DMS53 treated with DMSO at 0.1 percent for 48 hours (cell line): ENCODE results near the gene ARHGEF35.
"Not testable (repeated sequence)": the region's sequence is repeated elsewhere in the genome, so short reads cannot be mapped to it uniquely, and the experiment has no call there.

Experiments used
- DNase-seq: peaks from one replicate; lab custom pipeline; 2025; ENCODE audit not compliant: unreplicated experiment; lab: John Stamatoyannopoulos, UW

The ARHGEF35 gene

DNA sequence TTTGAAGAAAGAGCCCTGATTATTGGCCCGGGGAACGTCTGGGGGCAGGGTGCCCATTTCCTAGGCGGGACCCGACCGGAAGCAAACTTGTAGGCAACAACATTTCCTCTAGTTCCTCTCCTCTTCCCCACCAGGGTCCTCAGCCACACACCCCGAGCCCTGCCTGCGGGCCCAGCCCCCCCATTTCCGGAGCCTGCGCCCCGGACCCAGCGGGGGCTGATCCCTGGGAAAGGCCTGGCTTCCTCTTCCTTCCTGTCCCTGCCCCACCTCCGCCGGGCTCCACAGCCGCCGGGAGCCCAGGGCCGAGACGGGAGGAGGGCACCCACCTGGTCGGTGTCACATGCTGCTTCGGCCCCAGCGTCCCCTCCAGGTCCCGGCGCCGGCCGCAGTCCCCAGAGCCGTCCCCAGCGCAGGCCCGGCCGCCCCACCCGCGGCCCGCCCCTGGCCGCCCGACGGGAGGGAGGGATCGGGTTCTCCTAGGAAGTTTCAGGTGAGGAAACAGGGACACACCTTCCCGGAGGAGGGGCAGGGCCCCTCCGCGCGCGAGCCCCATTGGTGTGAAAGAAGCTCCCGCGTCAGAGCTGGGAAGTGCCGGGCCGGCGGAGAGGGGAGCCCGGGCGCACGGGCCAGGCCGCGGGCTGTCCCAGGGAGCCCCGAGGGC is at the start of gene ARHGEF35:
ARHGEF35 (minus strand) TSS at position 622 of the 661 bp plus-strand sequence. CDS start 7,450 bp downstream, outside the sequence.
- not testable (repeated sequence) for DNase-seq

- DNase-seq, result not testable (repeated sequence)
Measured at GRCh38 chr7:144245372-144245771, 49.7 kb upstream of the ARHGEF35 start.

DNA sequence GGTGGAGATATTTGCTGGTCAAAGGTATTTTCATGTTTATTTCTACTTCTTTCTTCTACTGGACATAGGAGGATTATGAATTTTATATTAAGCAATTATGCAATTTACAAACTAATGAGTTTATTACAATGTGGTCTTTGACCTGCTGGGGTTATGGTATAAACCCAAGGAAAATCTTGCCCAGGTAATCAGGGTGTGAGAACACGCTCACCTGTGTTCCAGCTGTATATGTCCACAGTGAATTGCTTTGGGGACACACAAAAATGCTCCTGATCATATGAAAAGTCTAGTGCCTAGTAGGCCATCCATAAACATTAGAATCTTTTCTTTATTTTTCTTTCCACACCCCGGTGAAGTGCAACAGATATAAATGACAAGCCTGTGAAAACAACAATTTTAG is 43.7 kb upstream of the ARHGEF35 start, which contains the start of gene OR2A42:
OR2A42 (minus strand) TSS at position 241 of the 400 bp plus-strand sequence. CDS start 6,762 bp downstream, outside the sequence.
- DNase-seq, result not testable (repeated sequence)

- DNase-seq, result not testable (repeated sequence)
Measured at GRCh38 chr7:144238530-144239082, 43.0 kb upstream of the ARHGEF35 start.

DNA sequence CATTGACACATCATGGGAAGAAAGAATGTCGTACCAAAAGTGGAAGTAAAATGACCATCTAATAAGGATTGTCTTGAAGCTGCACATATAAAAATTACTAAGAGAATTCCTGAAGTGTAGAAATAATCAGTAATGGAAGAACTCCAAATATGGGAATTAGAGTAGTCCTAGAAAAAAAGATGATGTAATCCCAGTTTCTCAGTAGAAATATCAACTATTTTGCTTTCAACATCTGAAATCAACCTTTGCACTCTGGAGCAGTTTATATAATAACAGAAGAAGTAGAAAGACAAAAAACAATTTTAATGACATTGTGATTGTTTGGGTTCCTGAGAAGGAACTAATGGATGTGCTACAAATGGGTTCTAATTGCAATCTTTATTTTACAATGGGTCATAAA is 37.4 kb upstream of the ARHGEF35 start:
- DNase-seq, result not testable (repeated sequence)

DNA sequence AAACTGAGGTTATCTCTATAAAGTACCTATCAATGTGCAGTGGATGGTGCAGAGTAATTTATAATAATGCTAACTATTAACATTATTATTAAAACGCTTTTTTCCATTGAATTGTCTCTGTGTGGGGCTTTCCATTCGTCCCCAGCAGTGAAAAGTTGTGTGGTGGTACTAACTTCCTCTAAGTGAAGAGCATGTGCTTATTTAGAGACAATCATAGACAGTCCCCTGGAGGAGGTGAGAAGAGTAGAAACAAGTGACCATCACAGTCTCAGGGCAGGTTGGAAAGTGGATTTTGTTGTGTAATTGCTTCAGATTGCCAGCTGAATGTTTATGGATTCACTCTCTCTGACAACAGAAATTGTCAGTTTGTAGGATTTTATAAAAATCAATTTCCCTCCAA is 35.4 kb upstream of the ARHGEF35 start:
- DNase-seq, result not testable (repeated sequence)

DNA sequence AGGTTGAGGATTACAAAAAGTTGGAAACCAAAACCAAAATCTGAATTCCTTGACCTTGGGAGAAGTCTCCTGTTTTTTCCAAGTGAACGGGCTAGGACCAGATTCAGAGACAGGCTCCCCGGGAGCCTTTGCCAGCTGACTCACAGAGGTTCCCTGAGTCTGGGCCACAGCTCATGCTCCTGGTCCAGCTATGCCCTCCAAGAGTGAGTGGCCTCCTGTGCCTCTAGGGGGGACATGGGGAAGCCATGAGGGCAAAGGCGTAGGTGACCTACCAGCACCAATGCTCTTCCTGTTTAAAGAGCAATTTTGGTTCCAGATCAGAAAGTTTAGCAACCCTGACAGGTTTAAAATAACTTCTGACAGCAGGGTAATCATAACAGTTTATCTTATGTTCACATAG is 33.2 kb upstream of the ARHGEF35 start:
- not testable (repeated sequence) for DNase-seq

- not testable (repeated sequence) for DNase-seq
Measured at GRCh38 chr7:144226866-144227265, 31.2 kb upstream of the ARHGEF35 start.

- not testable (repeated sequence) for DNase-seq
Measured at GRCh38 chr7:144223675-144224074, 28.0 kb upstream of the ARHGEF35 start.

GRCh38 chr7:144220531-144220930 is 24.9 kb upstream of the ARHGEF35 start:
- DNase-seq, result not testable (repeated sequence)

DNA sequence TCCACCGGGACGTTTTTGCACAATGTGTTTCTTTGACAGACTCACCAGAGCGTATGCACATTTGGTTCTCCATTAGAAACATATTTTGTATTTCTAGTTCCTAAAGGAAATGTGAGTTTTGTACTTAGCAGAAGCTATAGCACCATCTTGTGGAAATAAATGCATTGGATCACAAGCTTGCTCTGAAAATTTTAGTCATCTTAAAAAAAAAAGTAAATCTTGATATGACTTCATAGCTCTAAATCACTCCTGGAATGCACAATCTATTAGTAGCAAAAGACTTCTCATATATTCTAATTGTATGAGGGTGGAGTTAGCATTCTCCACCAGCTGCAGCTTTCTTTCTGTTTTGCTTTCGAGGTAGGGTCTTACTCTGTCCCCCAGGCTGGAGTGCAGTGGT is 23.5 kb upstream of the ARHGEF35 start:
- DNase-seq, result not testable (repeated sequence)

GRCh38 chr7:144218581-144218980 is 22.9 kb upstream of the ARHGEF35 start:
- not testable (repeated sequence) for DNase-seq

- DNase-seq, result not testable (repeated sequence)
Measured at GRCh38 chr7:144217200-144217599, 21.6 kb upstream of the ARHGEF35 start.

- DNase-seq, result not testable (repeated sequence)
Measured at GRCh38 chr7:144205306-144205705, 9.7 kb upstream of the ARHGEF35 start.

DNA sequence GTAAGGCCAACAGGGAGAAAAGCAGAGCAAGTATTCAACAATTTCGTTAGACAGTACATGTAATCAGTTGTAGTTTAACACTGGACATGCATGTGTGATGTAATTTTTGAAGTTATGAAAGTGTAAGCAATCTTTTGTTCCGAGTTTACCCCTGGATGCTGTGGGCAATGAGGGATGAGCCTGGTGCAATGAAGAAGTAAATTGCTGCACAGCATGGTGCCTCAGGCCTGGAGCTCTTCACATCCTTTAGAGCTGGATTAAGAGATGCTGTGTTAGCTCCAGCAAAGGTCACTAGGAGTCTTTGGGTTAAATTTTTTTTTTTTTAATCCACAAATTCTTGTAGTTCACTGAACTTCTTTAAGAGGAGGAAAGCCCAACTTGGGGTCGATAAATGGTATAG is 7.5 kb upstream of the ARHGEF35 start:
- DNase-seq, result not testable (repeated sequence)

- not testable (repeated sequence) for DNase-seq
Measured at GRCh38 chr7:144201978-144202377, 6.3 kb upstream of the ARHGEF35 start.

GRCh38 chr7:144198934-144199333 is 3.3 kb upstream of the ARHGEF35 start:
- DNase-seq, result not testable (repeated sequence)

DNA sequence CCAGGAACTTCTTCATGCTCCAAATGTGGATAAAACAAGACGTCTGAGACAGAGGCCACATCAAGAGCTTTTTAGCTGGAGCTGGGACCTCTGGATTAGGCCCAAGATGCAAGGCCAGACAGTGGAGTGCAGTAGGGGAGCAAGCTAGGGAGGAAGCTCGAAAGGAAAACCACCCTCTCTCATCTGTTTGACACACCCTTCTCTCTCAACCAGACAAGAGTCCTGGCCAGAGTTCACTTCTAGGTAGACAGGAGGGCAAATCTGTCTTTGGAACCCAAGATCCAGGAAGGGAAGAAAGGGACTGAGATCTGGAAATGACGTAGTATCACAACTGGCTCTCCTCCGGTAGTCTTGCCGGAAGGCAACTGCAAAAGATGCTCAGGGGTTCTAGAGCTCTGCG is 1.2 kb downstream of the ARHGEF35 start:
- DNase-seq, result not testable (repeated sequence)

DNA sequence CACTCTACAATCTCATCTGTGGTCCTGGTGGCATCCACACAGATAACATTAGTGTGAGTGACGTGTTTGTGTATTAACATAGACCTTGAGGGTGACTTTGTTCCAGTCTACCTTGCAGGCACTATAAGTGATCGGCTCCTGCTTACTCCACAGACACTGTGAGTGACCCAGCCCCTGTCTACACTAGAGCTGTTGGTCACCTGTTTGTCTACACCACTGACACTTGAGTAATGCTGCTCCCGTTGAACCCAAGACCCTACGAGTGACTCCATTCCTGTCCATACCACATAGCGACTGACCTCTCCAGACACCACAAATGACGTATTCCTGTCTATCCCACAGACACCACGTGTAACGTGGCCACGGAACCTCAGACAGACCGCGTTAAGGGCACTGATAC is 1.9 kb downstream of the ARHGEF35 start:
- not testable (repeated sequence) for DNase-seq

DNA sequence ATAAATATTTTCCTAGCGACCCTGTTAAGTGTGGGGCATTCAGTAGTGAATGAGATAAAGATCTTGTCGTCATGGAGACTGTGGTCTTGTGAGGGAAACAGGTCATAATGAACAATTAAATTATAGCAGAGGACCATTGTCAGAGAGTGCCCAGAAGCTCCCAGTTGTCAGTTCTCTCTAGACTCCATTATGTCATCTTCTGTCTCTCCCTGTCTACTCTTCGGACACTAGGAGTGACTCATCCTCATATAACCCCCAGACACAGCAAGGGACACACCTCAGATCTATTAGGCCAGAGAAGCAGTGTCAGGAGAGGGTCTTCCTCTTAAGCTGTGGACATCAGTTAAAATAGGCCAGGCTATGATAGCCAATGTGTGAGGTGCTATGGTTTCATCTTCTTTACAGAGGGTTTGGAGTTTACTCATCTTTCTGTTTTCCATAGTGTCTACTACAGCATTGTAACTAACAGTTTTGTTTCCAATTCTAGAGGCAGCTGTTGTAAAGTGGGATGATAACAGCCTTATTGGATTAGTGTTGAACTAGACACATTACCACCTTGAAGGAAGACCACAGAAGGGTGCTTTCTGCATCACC is 7.0 kb downstream of the ARHGEF35 start:
- DNase-seq, result not testable (repeated sequence)

GRCh38 chr7:144187848-144188247 is 7.8 kb downstream of the ARHGEF35 start:
- not testable (repeated sequence) for DNase-seq

DNA sequence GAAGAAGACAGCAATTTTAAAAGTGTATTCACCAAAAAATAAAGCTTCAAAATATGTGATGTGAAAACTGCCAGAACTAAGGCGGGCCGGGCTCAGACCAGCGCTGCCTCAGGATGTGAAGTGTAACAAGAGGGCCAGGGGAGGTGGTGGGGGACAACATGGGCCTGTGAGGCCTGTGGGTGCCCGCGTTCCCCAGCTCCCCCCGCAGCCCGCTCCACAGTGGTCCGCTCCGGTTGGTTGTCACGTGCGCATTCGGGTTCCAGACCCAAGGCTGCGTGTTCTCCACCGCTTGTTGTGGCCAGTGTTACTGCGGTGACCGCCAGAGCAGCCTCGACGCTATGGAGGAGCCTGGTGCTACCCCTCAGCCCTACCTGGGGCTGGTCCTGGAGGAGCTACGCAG is 12.5 kb downstream of the ARHGEF35 start, which contains the start of gene CTAGE4:
CTAGE4 (plus strand) TSS at position 301 of the 400 bp plus-strand sequence; CDS start at position 339, 38 bp downstream.
- DNase-seq, result not testable (repeated sequence)
